NCI-H774 (cell line): ENCODE measurements around the gene BCAS1.
"Not testable (repeated sequence)": the region's sequence is repeated elsewhere in the genome, so short reads cannot be mapped to it uniquely, and the experiment has no call there.

Experiments used
- DNase-seq: peaks from one replicate; lab custom pipeline; 2025; lab: John Stamatoyannopoulos, UW

The BCAS1 gene

GRCh38 chr20:53941680-53942471, 128.5 kb downstream of the BCAS1 start:
- DNase-seq, result no peak

- DNase-seq, result no peak
Observed at GRCh38 chr20:53940907-53941545, 129.4 kb downstream of the BCAS1 start.

- DNase-seq, result no peak
Observed at GRCh38 chr20:53940360-53940702, 130.1 kb downstream of the BCAS1 start.

GRCh38 chr20:53939572-53940359, 130.6 kb downstream of the BCAS1 start:
- no peak for DNase-seq

GRCh38 chr20:53939190-53939571, 131.2 kb downstream of the BCAS1 start:
- no peak for DNase-seq

GRCh38 chr20:53938739-53939138, 131.7 kb downstream of the BCAS1 start:
- DNase-seq, result no peak

- no peak for DNase-seq
Observed at GRCh38 chr20:53937929-53938367, 132.4 kb downstream of the BCAS1 start.

- no peak for DNase-seq
Observed at GRCh38 chr20:53937339-53937741, 133.1 kb downstream of the BCAS1 start.

- no peak for DNase-seq
Observed at GRCh38 chr20:53935344-53936084, 134.9 kb downstream of the BCAS1 start.

GRCh38 chr20:53934421-53935343, 135.7 kb downstream of the BCAS1 start:
- DNase-seq, result no peak

GRCh38 chr20:53933232-53933846, 137.1 kb downstream of the BCAS1 start:
- no peak for DNase-seq

GRCh38 chr20:53932655-53933192, 137.7 kb downstream of the BCAS1 start:
- not testable (repeated sequence) for DNase-seq

GRCh38 chr20:53931597-53931996, 138.8 kb downstream of the BCAS1 start:
- no peak for DNase-seq

- DNase-seq, result no peak
Observed at GRCh38 chr20:53930651-53931504, 139.5 kb downstream of the BCAS1 start.

- no peak for DNase-seq
Observed at GRCh38 chr20:53929974-53930650, 140.3 kb downstream of the BCAS1 start.

GRCh38 chr20:53929399-53929798, 141.0 kb downstream of the BCAS1 start:
- DNase-seq, result no peak

GRCh38 chr20:53927990-53928389, 142.4 kb downstream of the BCAS1 start:
- DNase-seq, result no peak

GRCh38 chr20:53926428-53927028, 143.9 kb downstream of the BCAS1 start:
- DNase-seq, result peak; percentile 4
